CD4-positive, alpha-beta T cell treated with Interleukin-6 for 4 hours (primary cell): ENCODE data around the gene ANGPTL5.
"Not testable (repeated sequence)": the region's sequence is repeated elsewhere in the genome, so short reads cannot be mapped to it uniquely, and the experiment has no call there.

Experiments used
- DNase-seq: peaks from one replicate; pipeline ENCODE4 v3.0.0-alpha.2; 2020; ENCODE audit warnings: mixed read lengths

The ANGPTL5 gene

DNA sequence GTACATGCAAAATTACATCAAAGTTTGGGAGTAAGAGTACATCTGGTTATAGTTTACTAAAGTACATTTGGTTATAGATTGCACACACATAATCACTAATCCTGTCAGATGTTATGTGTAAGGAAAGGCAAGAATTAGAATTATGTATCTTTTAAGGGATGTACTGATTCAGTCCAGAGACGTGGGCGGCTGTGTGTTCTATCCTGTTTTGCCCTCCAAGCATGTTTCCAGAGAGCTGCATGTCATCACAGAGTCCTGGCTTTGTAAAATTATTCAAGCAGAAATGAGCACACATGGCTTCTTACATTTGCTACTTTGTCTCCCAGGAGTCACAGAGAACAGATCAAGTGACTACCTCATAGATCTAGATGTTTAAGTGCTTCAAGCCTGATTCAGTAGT lies 34.7 kb downstream of the ANGPTL5 start:
- no peak for DNase-seq

DNA sequence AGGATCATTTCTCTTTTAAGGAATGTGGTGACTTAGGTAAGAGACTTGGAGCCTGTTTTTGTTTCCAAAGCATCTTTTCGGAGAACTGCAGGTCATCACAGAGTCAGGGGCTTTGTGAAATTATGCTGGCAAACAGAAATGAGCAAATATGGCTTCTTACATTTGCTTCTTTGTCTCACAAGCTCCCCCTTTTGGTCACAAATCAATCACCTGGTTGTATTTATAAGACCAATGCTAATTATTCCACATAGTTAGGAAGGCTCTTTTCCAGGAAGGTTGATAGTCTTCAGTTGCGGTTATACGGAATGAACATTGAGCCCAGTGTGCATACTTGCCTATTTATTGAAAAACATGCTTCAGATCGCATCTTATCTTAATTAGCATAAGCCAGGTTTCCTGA lies 36.1 kb downstream of the ANGPTL5 start:
- no peak for DNase-seq

DNA sequence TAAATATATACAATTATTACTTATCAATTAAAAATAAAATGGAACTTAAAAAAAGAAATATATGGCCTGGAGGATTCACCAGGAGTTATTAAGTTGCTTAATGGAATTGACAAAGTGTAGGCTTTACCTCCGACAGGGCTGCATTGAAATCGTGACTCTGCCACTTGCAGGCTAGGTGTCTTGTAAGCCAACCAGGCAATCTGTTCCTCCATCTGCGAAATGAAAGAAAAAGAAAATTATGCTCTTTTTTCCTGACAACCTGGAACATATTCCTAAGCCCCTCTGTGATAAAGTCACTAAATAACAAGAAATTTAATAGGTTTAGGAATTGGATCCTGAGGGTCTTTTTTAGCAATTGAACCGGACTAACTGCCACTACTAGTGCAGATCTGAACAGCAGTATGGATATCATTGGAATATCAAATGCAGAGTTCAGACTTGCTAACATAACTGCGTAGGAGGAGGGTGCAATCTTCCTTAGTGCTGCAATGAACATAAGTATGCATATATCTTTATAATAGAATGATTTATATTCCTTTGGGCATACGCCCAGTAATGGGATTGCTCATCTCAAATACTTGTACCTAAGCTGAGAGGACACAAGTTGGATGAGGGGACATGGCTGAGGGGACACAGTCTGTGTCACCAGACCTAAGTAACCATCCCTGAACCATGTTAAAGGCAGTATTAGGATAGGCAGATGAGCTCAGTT lies 44.0 kb downstream of the ANGPTL5 start:
- DNase-seq, result no peak

DNA sequence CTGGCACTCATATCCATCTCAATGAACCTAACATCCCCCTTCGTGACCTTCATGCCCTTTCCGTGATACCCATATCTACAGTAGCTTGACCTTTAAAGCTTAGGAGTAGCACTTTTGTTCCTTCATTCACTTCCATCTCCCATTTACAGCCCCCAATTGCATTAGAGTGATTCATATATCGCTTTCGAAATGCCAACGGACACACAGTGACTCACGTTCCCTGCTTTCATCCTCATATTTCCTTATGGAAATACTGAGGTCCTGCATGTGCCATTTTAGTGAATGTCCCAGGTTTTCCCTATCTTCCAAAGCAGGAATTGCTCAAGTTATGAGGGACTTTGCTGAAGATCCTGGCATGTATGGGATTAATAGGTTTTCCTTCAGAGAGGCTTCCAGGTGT lies 45.8 kb downstream of the ANGPTL5 start:
- DNase-seq, result no peak

DNA sequence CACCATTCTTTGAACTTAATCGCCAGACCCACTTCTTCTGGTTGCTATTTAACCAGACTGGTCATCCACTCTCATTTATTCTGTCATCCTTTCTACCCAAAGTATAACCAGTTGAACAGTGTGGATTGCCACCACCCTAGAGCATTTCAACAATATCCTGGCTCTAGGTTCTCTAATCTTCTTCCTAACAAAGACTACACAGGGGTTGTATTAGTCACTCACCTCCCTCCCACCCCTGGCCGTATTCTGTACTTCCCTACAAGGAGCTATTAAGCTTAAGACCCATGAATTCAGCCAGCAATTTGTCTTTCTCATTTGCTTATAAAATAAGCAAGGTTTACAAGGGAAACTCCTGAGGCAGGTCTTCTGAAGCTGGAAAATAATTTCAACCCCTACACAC lies 48.4 kb downstream of the ANGPTL5 start:
- no peak for DNase-seq

GRCh38 chr11:101866619-101867491 lies 49.5 kb downstream of the ANGPTL5 start:
- no peak for DNase-seq

- no peak for DNase-seq
Observed at GRCh38 chr11:101864098-101864497, 52.2 kb downstream of the ANGPTL5 start.

DNA sequence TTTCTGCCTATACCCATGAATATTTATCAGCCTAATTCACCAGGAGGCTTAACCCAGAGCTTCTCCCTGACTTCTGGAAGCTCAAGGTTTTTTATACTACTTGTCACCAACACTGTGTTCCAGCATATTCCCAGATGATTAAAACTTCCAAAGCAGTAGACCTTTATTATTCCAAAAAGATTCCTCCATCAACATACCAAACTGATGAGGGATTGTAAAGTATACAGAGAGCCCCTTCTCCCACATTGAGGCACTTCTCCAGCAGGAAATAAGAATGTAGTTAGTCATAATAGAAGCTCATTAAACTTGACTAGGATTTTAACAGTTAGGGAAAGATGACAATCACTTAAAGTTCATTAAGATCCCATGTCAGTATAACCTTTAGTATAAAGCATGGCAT lies 53.0 kb downstream of the ANGPTL5 start:
- no peak for DNase-seq

- no peak for DNase-seq
Observed at GRCh38 chr11:101862391-101863233, 53.7 kb downstream of the ANGPTL5 start.

DNA sequence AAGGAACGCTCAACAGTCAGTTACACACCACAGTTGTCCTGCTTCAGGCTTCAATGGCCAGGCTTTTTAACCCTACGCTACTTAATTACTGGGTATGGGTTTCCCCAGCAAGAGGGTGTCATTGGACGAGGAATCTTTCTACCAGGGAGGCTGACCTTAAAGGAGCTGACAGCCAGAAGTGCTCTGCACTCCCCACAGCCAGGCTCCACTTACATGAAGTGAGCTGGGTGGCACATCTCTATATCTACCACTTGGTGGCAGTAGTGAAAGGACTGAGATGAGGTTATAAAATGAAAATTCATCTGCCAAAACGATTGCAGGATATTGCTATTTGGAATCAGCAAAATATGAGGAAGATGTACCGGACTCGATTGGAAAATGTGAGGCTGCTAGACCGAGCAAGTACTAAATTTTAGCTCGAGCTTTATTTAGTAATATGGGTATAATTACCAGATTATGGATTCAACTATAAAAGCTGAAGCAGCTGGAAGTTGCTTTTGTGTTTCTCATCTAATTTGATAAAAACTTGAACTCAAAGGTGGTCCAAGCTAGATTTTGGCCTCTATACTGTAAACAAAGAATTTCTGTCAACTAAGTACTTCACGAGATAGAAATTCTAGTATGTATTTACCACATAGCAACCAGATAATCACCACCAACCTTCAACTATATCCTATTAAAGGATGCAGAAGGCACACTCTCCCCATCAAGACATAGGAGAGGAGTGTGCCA lies 55.5 kb downstream of the ANGPTL5 start:
- DNase-seq, result peak; percentile 21

- not testable (repeated sequence) for DNase-seq
Observed at GRCh38 chr11:101852260-101852659, 64.1 kb downstream of the ANGPTL5 start.

DNA sequence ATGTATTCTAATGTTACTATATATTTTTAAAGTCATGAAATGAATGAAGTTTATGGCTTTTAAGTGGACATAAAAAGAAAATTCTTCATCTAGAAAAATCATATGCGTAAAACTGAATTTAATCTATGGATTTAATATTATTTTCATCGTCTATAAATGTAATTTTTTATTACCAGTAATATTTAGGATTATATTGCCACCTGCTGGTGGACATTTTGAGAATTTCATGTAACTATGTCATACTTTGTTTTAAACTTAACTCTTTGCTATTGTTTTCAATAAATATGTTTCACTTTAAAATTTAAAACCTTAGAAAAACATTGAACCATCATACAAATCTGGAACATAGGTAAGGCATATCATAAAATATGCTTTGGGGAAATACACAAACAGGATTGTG lies 68.1 kb downstream of the ANGPTL5 start:
- no peak for DNase-seq

DNA sequence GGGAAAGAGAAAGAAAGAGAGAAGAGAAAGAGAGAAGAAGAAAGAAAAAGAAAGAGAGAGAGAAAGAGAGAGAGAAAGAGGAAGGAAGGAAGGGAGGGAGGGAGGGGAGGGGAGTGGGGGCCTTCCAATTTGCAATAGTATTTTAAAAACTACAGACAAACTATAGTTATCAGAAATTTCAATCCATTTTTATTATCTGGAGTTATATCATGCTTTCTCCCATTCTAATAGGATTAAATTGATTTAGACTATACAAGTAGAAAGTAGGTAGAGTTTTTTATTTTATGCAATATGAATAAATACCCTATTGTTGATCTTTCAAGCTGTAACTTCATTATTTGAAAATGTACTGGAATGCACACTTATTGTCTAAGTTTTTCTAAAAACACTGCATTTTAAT lies 71.7 kb downstream of the ANGPTL5 start:
- no peak for DNase-seq

DNA sequence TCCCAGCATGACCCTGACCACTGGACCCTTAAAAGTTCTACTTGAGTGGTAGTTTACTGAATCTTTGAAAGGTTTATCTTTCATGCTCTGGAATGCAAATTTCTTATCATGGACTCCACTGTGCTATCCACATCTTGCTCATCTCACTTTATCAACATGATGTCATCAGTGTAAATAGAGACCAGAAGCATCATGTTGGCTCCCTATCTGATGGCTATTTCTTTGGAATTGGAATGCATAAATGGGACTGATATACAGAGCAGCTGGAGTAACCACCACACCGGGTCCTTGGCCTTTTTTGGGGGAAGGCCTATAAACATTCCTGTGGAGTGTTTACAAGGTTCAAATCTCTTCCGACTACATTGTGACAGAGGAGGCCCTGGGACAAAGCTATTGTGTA lies 75.6 kb downstream of the ANGPTL5 start:
- no peak for DNase-seq
